Activated CD4-positive, CD25-positive, alpha-beta regulatory T cell (primary cell): Measurements from ENCODE around the gene TPPP3.

Experiments used
- DNase-seq, 4 experiments: peaks; one replicate each; lab custom pipeline; 2025; lab: John Stamatoyannopoulos, UW

TPPP3 gene

GRCh38 chr16:67342616-67343015 lies 50.7 kb downstream of the TPPP3 start:
- DNase-seq, result no peak

DNA sequence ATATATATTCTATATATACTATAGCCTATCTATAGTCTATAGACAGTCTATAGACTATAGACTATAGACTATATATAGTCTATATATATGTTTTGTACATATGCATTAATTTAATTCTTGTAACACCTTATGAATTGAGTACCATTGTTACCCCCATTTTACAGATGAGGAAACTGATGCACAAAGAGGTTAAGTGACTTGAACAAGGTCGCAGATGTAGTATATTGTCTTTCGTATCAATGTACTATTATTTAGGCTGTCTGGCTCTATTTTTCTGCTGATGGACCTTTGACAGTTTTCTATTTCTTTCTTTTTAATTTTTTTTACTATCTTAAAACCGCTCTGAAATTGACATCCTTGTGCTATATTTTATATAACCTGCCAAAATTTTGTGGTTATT lies 52.0 kb downstream of the TPPP3 start:
- DNase-seq, result no peak
